Tibial nerve (tissue), 4 donors: ENCODE results near the gene MYH7B.

Experiments used
- CTCF ChIP-seq, 5 experiments: fragments of 200-600 bp in 3 of 5; fragments of 450-650 bp in 2 of 5; sonication (generic) in 3 of 5; IDR thresholded peaks; one replicate each; pipeline ENCODE4 v1.5.1; 2016 to 2019; ENCODE audit warnings: antibody characterized with exemption in 5 of 5, mild to moderate bottlenecking in 3 of 5, moderate library complexity in 2 of 5
- EP300 ChIP-seq, 2 donors: sonication (generic); formaldehyde crosslinking; IDR thresholded peaks; one replicate each; pipeline ENCODE4 v1.6.1; 2017; ENCODE audit warnings: antibody characterized with exemption in 2 of 2, mild to moderate bottlenecking in 1 of 2
- POLR2A ChIP-seq, 2 donors: fragments of 450-650 bp; IDR thresholded peaks; one replicate each; pipeline ENCODE4 v1.6.1; 2017; ENCODE audit warnings: antibody characterized with exemption in 2 of 2, mild to moderate bottlenecking in 2 of 2, moderate library complexity in 2 of 2

- no peak for TF ChIP-seq POLR2A (IDR thresholded peaks at IDR 0.05)
- no peak for TF ChIP-seq EP300 (IDR thresholded peaks at IDR 0.05)
- no peak for TF ChIP-seq CTCF (IDR thresholded peaks at IDR 0.05)
Measured at GRCh38 chr20:34989118-34989517, 33.5 kb downstream of the MYH7B start.
